ENCODE data around the gene KBTBD7. TPM values are rescaled to one million over a fixed set of nuclear protein-coding genes. Genes with fewer than 3 reads are reported as not detected.

The KBTBD7 gene
- total and polyA plus RNA-seq, 9 of the 15 experiments (the other 6 are each of a cell fraction or from before 2014, with no cell fraction given), result 1.8 to 4.4 (median 3.3) TPM

DNA sequence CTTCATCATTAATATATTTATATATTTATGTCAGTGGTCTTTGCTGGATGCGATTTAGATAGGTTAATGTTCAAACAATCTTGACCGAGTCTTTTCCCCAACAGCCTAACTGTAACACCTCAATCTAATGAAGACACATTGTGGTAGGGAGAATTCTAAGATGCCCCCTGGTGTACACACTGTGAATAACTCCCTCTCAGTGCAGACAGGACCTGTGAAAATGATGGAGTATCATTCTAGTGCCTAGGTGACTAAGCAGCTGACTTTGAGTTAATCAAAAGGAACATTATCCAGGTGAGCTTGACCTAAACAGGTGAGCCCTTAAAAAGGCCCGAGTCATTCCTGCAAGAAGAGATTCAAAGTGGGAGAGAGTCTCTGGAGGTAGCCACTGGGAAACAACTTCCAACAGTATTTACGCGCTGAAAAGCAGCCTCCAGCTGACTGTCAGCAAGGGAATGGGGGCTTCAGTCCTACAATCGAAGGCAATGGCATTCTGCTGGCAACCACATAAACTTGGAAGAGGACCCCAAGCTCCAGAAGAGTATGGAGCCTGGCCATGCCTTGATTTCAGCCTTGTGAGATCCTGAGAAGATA is 28.0 kb upstream of the KBTBD7 start (continued):
- TF ChIP-seq, protein P1, sequence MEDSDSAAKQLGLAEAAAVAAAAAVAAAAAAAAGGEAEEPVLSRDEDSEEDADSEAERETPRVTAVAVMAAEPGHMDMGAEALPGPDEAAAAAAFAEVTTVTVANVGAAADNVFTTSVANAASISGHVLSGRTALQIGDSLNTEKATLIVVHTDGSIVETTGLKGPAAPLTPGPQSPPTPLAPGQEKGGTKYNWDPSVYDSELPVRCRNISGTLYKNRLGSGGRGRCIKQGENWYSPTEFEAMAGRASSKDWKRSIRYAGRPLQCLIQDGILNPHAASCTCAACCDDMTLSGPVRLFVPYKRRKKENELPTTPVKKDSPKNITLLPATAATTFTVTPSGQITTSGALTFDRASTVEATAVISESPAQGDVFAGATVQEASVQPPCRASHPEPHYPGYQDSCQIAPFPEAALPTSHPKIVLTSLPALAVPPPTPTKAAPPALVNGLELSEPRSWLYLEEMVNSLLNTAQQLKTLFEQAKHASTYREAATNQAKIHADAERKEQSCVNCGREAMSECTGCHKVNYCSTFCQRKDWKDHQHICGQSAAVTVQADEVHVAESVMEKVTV (CRISPR knock-in tag; IDR thresholded peaks at IDR 0.05), result 0 out of 2 replicates have a peak, but pooled peaks have one; percentile 30
- TF ChIP-seq NR4A1 (CRISPR knock-in tag; IDR thresholded peaks at IDR 0.05) (no peak), NR4A1 (tag; IDR thresholded peaks at IDR 0.05) (no peak), ZFP36 (IDR thresholded peaks at IDR 0.05; ENCODE audit: low read depth, low read length, partially characterized antibody) (no peak), ARID3B (CRISPR knock-in tag; IDR thresholded peaks at IDR 0.05; ENCODE audit: borderline replicate concordance) (no peak), ELF4 (CRISPR knock-in tag; IDR thresholded peaks at IDR 0.05) (no peak), CTCF (IDR thresholded peaks at IDR 0.05 in 2 of 3, conservative IDR thresholded peaks at IDR 0.05 in 1 of 3; ENCODE audit: insufficient read depth in 2 of 3, low read depth in 1 of 3, low read length in 3 of 3) (peak; percentile 55 to 71 (median 63)), GTF2F1 (IDR thresholded peaks at IDR 0.05; ENCODE audit: low read depth, low read length) (no peak), SETDB1 (IDR thresholded peaks at IDR 0.05; ENCODE audit: low read length) (no peak), ZFPM2 (CRISPR knock-in tag; IDR thresholded peaks at IDR 0.05) (no peak), CREB5 (CRISPR knock-in tag; IDR thresholded peaks at IDR 0.05) (no peak), ZNF584 (CRISPR knock-in tag; IDR thresholded peaks at IDR 0.05; ENCODE audit: low read depth) (no peak), XRCC5 (IDR thresholded peaks at IDR 0.05; ENCODE audit: low read depth, low read length) (no peak), CC2D1A (IDR thresholded peaks at IDR 0.05) (no peak)
